AG04449 (cell line): Measurements from ENCODE around the gene IFT25.

ENCODE experiments used
- CTCF ChIA-PET: fragments of 350-600 bp; formaldehyde crosslinking; extraction: SDS; loops from one replicate; lab custom pipeline; 2021; ENCODE audit warnings: antibody characterized with exemption; lab: Yijun Ruan, JAX
- POLR2A ChIA-PET: fragments of 400-600, 350-600 bp; formaldehyde crosslinking; extraction: SDS; loops from one replicate; lab custom pipeline; 2020; ENCODE audit warnings: antibody characterized with exemption, inconsistent platforms; lab: Yijun Ruan, JAX
- DNase-seq: peaks from one replicate; pipeline ENCODE4 v3.0.0-alpha.2; 2010; ENCODE audit warnings: low read depth, low spot score
- H3K4me3 ChIP-seq: 2 replicates; pipeline ENCODE4 v1.5.1; 2011; ENCODE audit warnings: low read depth, mild to moderate bottlenecking, control low read depth, low read length
- TF ChIP-seq, protein P1 (sequence below): IDR thresholded peaks from one replicate; pipeline ENCODE4 v1.5.1; 2011; ENCODE audit warnings: mild to moderate bottlenecking, moderate library complexity, low read length, control low read depth, inconsistent platforms; ENCODE audit not compliant: insufficient read depth; ENCODE audit errors: missing control alignments

The IFT25 gene

GRCh38 chr1:53871773-53872484 lies 73.6 kb downstream of the IFT25 start:
- ChIA-PET CTCF (interaction anchor here (0.7 to 5.5 kb wide), 6 partner anchors 9 to 93 kb away, joined by 3 to 50 read pairs (median 7); no protein-coding TSS in a partner anchor), POLR2A (no interaction called here)

More at GRCh38 chr1:53871773-53872484, 73.6 kb downstream of the IFT25 start:
- TF ChIP-seq, protein P1, sequence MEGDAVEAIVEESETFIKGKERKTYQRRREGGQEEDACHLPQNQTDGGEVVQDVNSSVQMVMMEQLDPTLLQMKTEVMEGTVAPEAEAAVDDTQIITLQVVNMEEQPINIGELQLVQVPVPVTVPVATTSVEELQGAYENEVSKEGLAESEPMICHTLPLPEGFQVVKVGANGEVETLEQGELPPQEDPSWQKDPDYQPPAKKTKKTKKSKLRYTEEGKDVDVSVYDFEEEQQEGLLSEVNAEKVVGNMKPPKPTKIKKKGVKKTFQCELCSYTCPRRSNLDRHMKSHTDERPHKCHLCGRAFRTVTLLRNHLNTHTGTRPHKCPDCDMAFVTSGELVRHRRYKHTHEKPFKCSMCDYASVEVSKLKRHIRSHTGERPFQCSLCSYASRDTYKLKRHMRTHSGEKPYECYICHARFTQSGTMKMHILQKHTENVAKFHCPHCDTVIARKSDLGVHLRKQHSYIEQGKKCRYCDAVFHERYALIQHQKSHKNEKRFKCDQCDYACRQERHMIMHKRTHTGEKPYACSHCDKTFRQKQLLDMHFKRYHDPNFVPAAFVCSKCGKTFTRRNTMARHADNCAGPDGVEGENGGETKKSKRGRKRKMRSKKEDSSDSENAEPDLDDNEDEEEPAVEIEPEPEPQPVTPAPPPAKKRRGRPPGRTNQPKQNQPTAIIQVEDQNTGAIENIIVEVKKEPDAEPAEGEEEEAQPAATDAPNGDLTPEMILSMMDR = no peak
- no peak for DNase-seq
- no peak overlapping the region for H3K4me3 ChIP-seq
